Fibroblast of the conjunctiva (primary cell): ENCODE measurements around the gene PEX3.

Experiments
- DNase-seq: peaks from one replicate; pipeline ENCODE4 v3.0.0-alpha.2; 2010; ENCODE audit warnings: low read depth

The PEX3 gene

DNA sequence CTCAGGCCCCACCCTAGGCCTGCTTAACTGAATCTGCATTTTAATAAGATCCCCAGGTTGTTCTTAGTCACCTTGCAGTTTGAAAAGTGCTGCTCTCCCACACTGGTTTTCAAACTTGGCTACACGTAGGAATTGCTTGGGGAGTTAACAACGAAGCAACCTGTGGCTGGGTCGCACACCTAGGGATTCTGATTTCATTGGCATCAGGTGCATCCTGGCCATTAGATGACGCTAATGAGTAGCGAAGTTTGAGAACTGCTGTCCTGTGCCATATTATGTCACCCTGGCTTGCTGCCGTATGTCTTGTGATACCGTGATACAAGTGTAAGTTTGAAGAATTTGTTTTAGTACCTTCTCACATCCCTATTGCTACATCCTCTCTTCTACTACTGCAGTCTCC is 89.1 kb downstream of the PEX3 start:
- DNase-seq: no peak

DNA sequence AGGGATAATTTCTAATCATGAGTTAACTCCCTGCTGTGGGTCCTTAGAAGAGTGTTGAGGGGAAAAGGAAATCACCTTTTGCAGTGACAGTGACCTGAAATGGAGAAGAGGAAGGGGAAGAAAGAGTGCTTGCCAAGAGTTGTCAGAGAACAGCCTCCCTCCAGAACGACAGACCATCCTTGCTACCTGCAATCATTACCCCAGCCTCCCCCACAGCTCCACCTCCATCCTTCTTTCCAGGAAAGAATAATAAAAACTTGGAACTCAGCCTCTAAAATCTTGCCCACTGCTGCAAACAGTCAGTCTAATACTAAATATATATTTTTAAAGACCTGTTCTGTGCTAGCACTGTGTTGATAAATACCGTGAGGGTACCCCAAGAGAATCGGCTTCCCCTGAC is 89.6 kb downstream of the PEX3 start:
- DNase-seq: no peak
